Osteoblast (primary cell): Measurements from ENCODE around the gene CYP26B1. TPM values are rescaled to one million over a fixed set of nuclear protein-coding genes. Genes with fewer than 3 reads are reported as not detected.

ENCODE experiments used
- DNase-seq: peaks from one replicate; pipeline ENCODE4 v3.0.0; 2011; ENCODE audit warnings: low spot score, mixed read lengths; ENCODE audit not compliant: insufficient read length; ENCODE audit errors: missing footprints
- H2AFZ ChIP-seq: 2 replicates; pipeline ENCODE4 v1.6.0; 2011; ENCODE audit warnings: mild to moderate bottlenecking, low read length
- H3K27ac ChIP-seq: 2 replicates; pipeline ENCODE4 v1.5.1; 2011; ENCODE audit warnings: mild to moderate bottlenecking, low read depth, low read length, moderate library complexity
- H3K27me3 ChIP-seq: 2 replicates; pipeline ENCODE4 v1.6.0; 2012; ENCODE audit warnings: mild to moderate bottlenecking, control low read depth, inconsistent platforms, low read length, moderate library complexity; ENCODE audit not compliant: insufficient read depth
- H3K36me3 ChIP-seq: 2 replicates; pipeline ENCODE4 v1.5.1; 2011; ENCODE audit warnings: mild to moderate bottlenecking, low read length, control low read depth, moderate library complexity; ENCODE audit not compliant: insufficient read depth
- H3K4me1 ChIP-seq: 2 replicates; pipeline ENCODE4 v1.5.1; 2011; ENCODE audit warnings: mild to moderate bottlenecking, low read length, control low read depth, moderate library complexity; ENCODE audit not compliant: insufficient read depth
- H3K4me2 ChIP-seq: 2 replicates; pipeline ENCODE4 v1.6.0; 2011; ENCODE audit warnings: mild to moderate bottlenecking, low read length; ENCODE audit not compliant: insufficient read depth
- H3K4me3 ChIP-seq: fragments of 200-600 bp; sonication (generic); 3 replicates; pipeline ENCODE4 v1.5.1; 2012; ENCODE audit warnings: mild to moderate bottlenecking, low read length, inconsistent platforms; ENCODE audit not compliant: insufficient read depth
- H3K79me2 ChIP-seq: 2 replicates; pipeline ENCODE4 v1.6.0; 2012; ENCODE audit warnings: mild to moderate bottlenecking, low read length, control low read depth, inconsistent platforms; ENCODE audit not compliant: insufficient read depth
- H3K9me3 ChIP-seq: 2 replicates; pipeline ENCODE4 v1.5.1; 2011; ENCODE audit warnings: low read depth, low read length, control low read depth
- H4K20me1 ChIP-seq: 2 replicates; pipeline ENCODE4 v1.6.0; 2012; ENCODE audit warnings: mild to moderate bottlenecking, low read length, control low read depth; ENCODE audit not compliant: insufficient read depth
- CTCF ChIP-seq: IDR thresholded peaks from 2 replicates; pipeline ENCODE4 v1.5.1; 2011; ENCODE audit warnings: mild to moderate bottlenecking, low read depth, low read length, moderate library complexity; ENCODE audit errors: extremely low read depth
- total RNA-seq: library from RNA; depleted of rRNA; stranded (reverse); fragments of >200 nt; gene quantifications from 2 replicates; pipeline ENCODE4 v1.2.3, GENCODE V29; 2012

Gene CYP26B1
- total RNA-seq, 1 donor = under 0.01 TPM

- no peak for TF ChIP-seq CTCF
- no peaks in the 10 kb centered on the region for H3K27me3 ChIP-seq
These were observed 32.7 kb upstream of the CYP26B1 start for GRCh38 chr2:72180351-72180750.

GRCh38 chr2:72178551-72178950 lies 30.9 kb upstream of the CYP26B1 start:
- no peaks in the 10 kb centered on the region for H3K36me3 ChIP-seq
- TF ChIP-seq CTCF = no peak
- no peaks in the 10 kb centered on the region for H4K20me1 ChIP-seq
- peak; percentile 42 for DNase-seq
- no peak overlapping the region for H2AFZ ChIP-seq
- H3K4me3 ChIP-seq = no peak overlapping the region
- no peak overlapping the region for H3K4me2 ChIP-seq
- no peaks in the 10 kb centered on the region for H3K79me2 ChIP-seq
- no peaks in the 10 kb centered on the region for H3K27me3 ChIP-seq
- H3K4me1 ChIP-seq = no peaks in the 10 kb centered on the region
- no peak overlapping the region for H3K27ac ChIP-seq
- no peaks in the 10 kb centered on the region for H3K9me3 ChIP-seq

More at GRCh38 chr2:72180351-72180750, 32.7 kb upstream of the CYP26B1 start:
- Histone ChIP-seq H3K27ac (no peak overlapping the region), H2AFZ (no peak overlapping the region), H4K20me1 (no peaks in the 10 kb centered on the region), H3K9me3 (no peaks in the 10 kb centered on the region), H3K4me2 (no peak overlapping the region), H3K79me2 (no peaks in the 10 kb centered on the region), H3K36me3 (no peaks in the 10 kb centered on the region), H3K4me1 (no peaks in the 10 kb centered on the region), H3K4me3 (no peak overlapping the region)
- DNase-seq = peak; percentile 5

GRCh38 chr2:72176281-72176680 lies 28.6 kb upstream of the CYP26B1 start:
- Histone ChIP-seq H3K36me3 (no peaks in the 10 kb centered on the region), H3K9me3 (no peaks in the 10 kb centered on the region), H2AFZ (no peak overlapping the region), H3K4me2 (no peak overlapping the region), H3K4me3 (no peak overlapping the region), H3K4me1 (no peaks in the 10 kb centered on the region), H4K20me1 (no peaks in the 10 kb centered on the region), H3K79me2 (no peaks in the 10 kb centered on the region), H3K27me3 (no peaks in the 10 kb centered on the region), H3K27ac (no peak overlapping the region)
- DNase-seq = no peak
- no peak for TF ChIP-seq CTCF

- Histone ChIP-seq H3K36me3 (no peaks in the 10 kb centered on the region), H3K4me3 (no peak overlapping the region), H4K20me1 (no peaks in the 10 kb centered on the region), H2AFZ (no peak overlapping the region), H3K9me3 (no peaks in the 10 kb centered on the region), H3K27me3 (no peaks in the 10 kb centered on the region), H3K4me1 (no peaks in the 10 kb centered on the region), H3K79me2 (no peaks in the 10 kb centered on the region), H3K27ac (no peak overlapping the region), H3K4me2 (no peak overlapping the region)
- no peak for TF ChIP-seq CTCF
- no peak for DNase-seq
These were observed 28.0 kb upstream of the CYP26B1 start for GRCh38 chr2:72175636-72176035.
